ENCODE results near the gene ZC3H6.

ZC3H6 gene

GRCh38 chr2:112275311-112275886 lies at the start of gene ZC3H6:
Gene ZC3H6, plus strand, starts transcription at chr2:112275597. Its CDS starts 398 bp downstream, at chr2:112275995.
- peak; percentile 95 for DNase-seq

GRCh38 chr2:112229348-112229747 lies 46.0 kb upstream of the ZC3H6 start:
- DNase-seq: peak; percentile 78

- DNase-seq: no peak
These were observed 45.0 kb upstream of the ZC3H6 start for GRCh38 chr2:112230371-112230770.

- DNase-seq: no peak
These were observed 35.5 kb upstream of the ZC3H6 start for GRCh38 chr2:112239862-112240261.

GRCh38 chr2:112242384-112242783 lies 33.0 kb upstream of the ZC3H6 start:
- DNase-seq: no peak

GRCh38 chr2:112243233-112243632 lies 32.2 kb upstream of the ZC3H6 start:
- DNase-seq: no peak

GRCh38 chr2:112244854-112245253 lies 30.5 kb upstream of the ZC3H6 start:
- DNase-seq: no peak

- DNase-seq: no peak
These were observed 24.1 kb upstream of the ZC3H6 start for GRCh38 chr2:112251271-112251670.

GRCh38 chr2:112253261-112253815 lies 22.1 kb upstream of the ZC3H6 start:
- no peak for DNase-seq

GRCh38 chr2:112254466-112255240 lies 20.7 kb upstream of the ZC3H6 start, which contains the start of gene ZC3H8:
Gene ZC3H8, minus strand, starts transcription at chr2:112255042. Its CDS starts 61 bp downstream, at chr2:112254981.
- DNase-seq: peak; percentile 91

- no peak for DNase-seq
These were observed 19.5 kb upstream of the ZC3H6 start for GRCh38 chr2:112255875-112256274.

GRCh38 chr2:112256654-112257053 lies 18.7 kb upstream of the ZC3H6 start:
- DNase-seq: no peak

- no peak for DNase-seq
These were observed 17.8 kb upstream of the ZC3H6 start for GRCh38 chr2:112257575-112257974.

- peak; percentile 66 for DNase-seq
These were observed 15.7 kb upstream of the ZC3H6 start for GRCh38 chr2:112259509-112260294.

GRCh38 chr2:112260295-112260625 lies 15.1 kb upstream of the ZC3H6 start:
- no peak for DNase-seq

- no peak for DNase-seq
These were observed 12.5 kb upstream of the ZC3H6 start for GRCh38 chr2:112262876-112263275.

GRCh38 chr2:112268547-112268946 lies 6.8 kb upstream of the ZC3H6 start:
- no peak for DNase-seq

GRCh38 chr2:112272669-112273068 lies 2.7 kb upstream of the ZC3H6 start:
- no peak for DNase-seq

GRCh38 chr2:112273349-112273748 lies 2.0 kb upstream of the ZC3H6 start:
- DNase-seq: no peak

GRCh38 chr2:112275887-112276773 lies 733 bp downstream of the ZC3H6 start:
- DNase-seq: peak; percentile 81

GRCh38 chr2:112276954-112277353 lies 1.6 kb downstream of the ZC3H6 start:
- DNase-seq: no peak

GRCh38 chr2:112277596-112278220 lies 2.3 kb downstream of the ZC3H6 start:
- DNase-seq: no peak

Measured in NCI-H2171 treated with DMSO at 0.1 percent for 48 hours (cell line).